H1 (cell line): ENCODE measurements around the gene RAB7B. TPM values are rescaled to one million over a fixed set of nuclear protein-coding genes. Genes with fewer than 3 reads are reported as not detected.

Source experiments
- EP300 ChIP-seq, 2 experiments: IDR thresholded peaks; 1 replicate in 1 of 2; 2 replicates in 1 of 2; pipeline ENCODE4 v1.6.1; 2011 to 2012; ENCODE audit warnings: low read depth in 2 of 2, low read length in 2 of 2, mild to moderate bottlenecking in 2 of 2, borderline replicate concordance in 1 of 2, inconsistent platforms in 1 of 2, moderate library complexity in 1 of 2
- SP1 ChIP-seq: IDR thresholded peaks from 2 replicates; pipeline ENCODE4 v1.6.1; 2011; ENCODE audit warnings: low read depth, low read length
- TEAD4 ChIP-seq: IDR thresholded peaks from 2 replicates; pipeline ENCODE4 v1.6.1; 2012; ENCODE audit warnings: low read depth, low read length, inconsistent platforms, mixed read lengths
- polyA plus RNA-seq, 7 experiments: library from polyadenylated mRNA; depleted of rRNA in 3 of 7; stranded (reverse) in 5 of 7; unstranded in 2 of 7; fragments of >200 nt in 5 of 7; fragments of 200-250 nt in 2 of 7; gene quantifications; 1 replicate in 5 of 7; 2 replicates in 1 of 7; 4 replicates in 1 of 7; pipeline versions ENCODE4 v1.2.1 to v1.2.3, GENCODE V29; 2011 to 2013; ENCODE audit warnings: missing spikeins in 2 of 7, mixed read lengths in 2 of 7
- total RNA-seq: library from RNA; stranded (reverse); fragmentation: NEBNext Ultra II Directional; extraction: Animal tissue kit (Norgen Biotek cat#: 25700); gene quantifications from 2 replicates; pipeline ENCODE4 v1.2.1, GENCODE V29; 2021
- TF ChIP-seq, protein P1 (sequence below): fragments of 300-600 bp; sonication (generic); IDR thresholded peaks from 2 replicates; pipeline ENCODE4 v1.7.1; 2012; ENCODE audit warnings: low read length, moderate library complexity, mild to moderate bottlenecking, inconsistent platforms; ENCODE audit not compliant: insufficient replicate concordance

The RAB7B gene
- total and polyA plus RNA-seq, 2 of the 8 experiments (the other 6 are each of a cell fraction or from before 2014, with no cell fraction given) = 0.05 TPM; not detected in 1

GRCh38 chr1:205973377-205974232 lies 29.6 kb downstream of the RAB7B start (continued):
- TF ChIP-seq, protein P1, sequence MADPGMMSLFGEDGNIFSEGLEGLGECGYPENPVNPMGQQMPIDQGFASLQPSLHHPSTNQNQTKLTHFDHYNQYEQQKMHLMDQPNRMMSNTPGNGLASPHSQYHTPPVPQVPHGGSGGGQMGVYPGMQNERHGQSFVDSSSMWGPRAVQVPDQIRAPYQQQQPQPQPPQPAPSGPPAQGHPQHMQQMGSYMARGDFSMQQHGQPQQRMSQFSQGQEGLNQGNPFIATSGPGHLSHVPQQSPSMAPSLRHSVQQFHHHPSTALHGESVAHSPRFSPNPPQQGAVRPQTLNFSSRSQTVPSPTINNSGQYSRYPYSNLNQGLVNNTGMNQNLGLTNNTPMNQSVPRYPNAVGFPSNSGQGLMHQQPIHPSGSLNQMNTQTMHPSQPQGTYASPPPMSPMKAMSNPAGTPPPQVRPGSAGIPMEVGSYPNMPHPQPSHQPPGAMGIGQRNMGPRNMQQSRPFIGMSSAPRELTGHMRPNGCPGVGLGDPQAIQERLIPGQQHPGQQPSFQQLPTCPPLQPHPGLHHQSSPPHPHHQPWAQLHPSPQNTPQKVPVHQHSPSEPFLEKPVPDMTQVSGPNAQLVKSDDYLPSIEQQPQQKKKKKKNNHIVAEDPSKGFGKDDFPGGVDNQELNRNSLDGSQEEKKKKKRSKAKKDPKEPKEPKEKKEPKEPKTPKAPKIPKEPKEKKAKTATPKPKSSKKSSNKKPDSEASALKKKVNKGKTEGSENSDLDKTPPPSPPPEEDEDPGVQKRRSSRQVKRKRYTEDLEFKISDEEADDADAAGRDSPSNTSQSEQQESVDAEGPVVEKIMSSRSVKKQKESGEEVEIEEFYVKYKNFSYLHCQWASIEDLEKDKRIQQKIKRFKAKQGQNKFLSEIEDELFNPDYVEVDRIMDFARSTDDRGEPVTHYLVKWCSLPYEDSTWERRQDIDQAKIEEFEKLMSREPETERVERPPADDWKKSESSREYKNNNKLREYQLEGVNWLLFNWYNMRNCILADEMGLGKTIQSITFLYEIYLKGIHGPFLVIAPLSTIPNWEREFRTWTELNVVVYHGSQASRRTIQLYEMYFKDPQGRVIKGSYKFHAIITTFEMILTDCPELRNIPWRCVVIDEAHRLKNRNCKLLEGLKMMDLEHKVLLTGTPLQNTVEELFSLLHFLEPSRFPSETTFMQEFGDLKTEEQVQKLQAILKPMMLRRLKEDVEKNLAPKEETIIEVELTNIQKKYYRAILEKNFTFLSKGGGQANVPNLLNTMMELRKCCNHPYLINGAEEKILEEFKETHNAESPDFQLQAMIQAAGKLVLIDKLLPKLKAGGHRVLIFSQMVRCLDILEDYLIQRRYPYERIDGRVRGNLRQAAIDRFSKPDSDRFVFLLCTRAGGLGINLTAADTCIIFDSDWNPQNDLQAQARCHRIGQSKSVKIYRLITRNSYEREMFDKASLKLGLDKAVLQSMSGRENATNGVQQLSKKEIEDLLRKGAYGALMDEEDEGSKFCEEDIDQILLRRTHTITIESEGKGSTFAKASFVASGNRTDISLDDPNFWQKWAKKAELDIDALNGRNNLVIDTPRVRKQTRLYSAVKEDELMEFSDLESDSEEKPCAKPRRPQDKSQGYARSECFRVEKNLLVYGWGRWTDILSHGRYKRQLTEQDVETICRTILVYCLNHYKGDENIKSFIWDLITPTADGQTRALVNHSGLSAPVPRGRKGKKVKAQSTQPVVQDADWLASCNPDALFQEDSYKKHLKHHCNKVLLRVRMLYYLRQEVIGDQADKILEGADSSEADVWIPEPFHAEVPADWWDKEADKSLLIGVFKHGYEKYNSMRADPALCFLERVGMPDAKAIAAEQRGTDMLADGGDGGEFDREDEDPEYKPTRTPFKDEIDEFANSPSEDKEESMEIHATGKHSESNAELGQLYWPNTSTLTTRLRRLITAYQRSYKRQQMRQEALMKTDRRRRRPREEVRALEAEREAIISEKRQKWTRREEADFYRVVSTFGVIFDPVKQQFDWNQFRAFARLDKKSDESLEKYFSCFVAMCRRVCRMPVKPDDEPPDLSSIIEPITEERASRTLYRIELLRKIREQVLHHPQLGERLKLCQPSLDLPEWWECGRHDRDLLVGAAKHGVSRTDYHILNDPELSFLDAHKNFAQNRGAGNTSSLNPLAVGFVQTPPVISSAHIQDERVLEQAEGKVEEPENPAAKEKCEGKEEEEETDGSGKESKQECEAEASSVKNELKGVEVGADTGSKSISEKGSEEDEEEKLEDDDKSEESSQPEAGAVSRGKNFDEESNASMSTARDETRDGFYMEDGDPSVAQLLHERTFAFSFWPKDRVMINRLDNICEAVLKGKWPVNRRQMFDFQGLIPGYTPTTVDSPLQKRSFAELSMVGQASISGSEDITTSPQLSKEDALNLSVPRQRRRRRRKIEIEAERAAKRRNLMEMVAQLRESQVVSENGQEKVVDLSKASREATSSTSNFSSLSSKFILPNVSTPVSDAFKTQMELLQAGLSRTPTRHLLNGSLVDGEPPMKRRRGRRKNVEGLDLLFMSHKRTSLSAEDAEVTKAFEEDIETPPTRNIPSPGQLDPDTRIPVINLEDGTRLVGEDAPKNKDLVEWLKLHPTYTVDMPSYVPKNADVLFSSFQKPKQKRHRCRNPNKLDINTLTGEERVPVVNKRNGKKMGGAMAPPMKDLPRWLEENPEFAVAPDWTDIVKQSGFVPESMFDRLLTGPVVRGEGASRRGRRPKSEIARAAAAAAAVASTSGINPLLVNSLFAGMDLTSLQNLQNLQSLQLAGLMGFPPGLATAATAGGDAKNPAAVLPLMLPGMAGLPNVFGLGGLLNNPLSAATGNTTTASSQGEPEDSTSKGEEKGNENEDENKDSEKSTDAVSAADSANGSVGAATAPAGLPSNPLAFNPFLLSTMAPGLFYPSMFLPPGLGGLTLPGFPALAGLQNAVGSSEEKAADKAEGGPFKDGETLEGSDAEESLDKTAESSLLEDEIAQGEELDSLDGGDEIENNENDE = no peak
- TF ChIP-seq TEAD4 (no peak), EP300 (IDR thresholded peaks at IDR 0.05; ENCODE audit: borderline replicate concordance in 1 of 2, low read depth in 2 of 2, low read length in 2 of 2) (no peak), SP1 (no peak)
